ENCODE results near the gene PRDX2. TPM values are rescaled to one million over a fixed set of nuclear protein-coding genes. Genes with fewer than 3 reads are reported as not detected.
A peak's percentile ranks its signal among the peaks of the same experiment; 100 is the strongest.

The PRDX2 gene
- total RNA-seq, 1 donor from 2014 or later: 259 TPM

DNA sequence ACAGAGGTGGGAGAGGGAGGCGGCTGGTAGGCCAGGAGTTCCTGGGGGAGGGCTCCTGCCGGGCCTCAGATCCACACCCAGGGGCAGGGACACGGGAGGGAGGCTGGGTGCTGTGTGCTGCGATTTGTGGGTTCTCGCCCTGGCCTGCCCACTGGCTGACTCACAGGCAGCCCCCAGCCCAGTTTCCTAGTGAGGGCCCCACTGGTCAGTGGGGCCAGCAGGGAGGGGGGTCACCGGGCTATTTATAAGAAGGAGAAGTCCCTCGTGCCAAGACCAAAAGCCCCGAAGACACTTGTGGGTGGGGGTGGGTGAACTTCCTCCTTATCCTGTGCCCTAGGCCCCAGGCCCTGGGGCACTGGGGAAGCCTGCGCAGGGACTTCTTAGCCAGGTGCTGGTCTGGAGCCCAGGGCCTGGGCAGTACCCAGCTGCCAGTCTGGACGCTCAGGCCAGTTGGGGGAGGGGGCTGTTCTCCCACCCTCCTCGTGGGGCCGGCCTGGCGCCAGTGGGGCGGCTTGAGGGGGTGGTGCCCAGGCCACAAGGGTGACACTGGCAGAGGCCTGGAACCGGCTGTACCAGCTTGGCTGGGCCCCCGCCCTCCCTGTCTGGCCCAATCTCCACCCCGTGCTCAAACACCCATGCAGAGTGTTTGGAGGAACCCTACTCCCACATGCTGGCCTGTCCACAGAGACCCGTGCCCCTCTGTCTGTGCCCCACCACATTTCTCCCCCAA is 15.3 kb downstream of the PRDX2 start:
- Histone ChIP-seq H3K9me3 (no peaks in the 10 kb centered on the region), H3K36me3 (no peaks in the 10 kb centered on the region), H3K4me1 (peaks cover 51 to 71% of the 10 kb centered on the region in 2 donors), H3K27me3 (no peaks in the 10 kb centered on the region), H3K4me3 (no peak overlapping the region), H3K27ac (peak overlapping the region; percentile 95 to 96)
- peak; percentile 72 to 89 for DNase-seq (ENCODE audit: low spot score in 2 of 2)
- intact Hi-C loops (cut with DNase I): loop anchor here (10.0 kb wide), 1 partner anchor 1252 kb away; the partner anchor contains the start of gene CNN1
- TF ChIP-seq CTCF (IDR thresholded peaks at IDR 0.05): no peak

- H3K4me1 ChIP-seq: peaks cover 51 to 71% of the 10 kb centered on the region in 2 donors
- TF ChIP-seq CTCF (IDR thresholded peaks at IDR 0.05): no peak
- DNase-seq (ENCODE audit: low spot score in 2 of 2): peak in 1 of 2 donors; percentile 74
These were observed 16.1 kb downstream of the PRDX2 start for GRCh38 chr19:12785431-12786031.

DNA sequence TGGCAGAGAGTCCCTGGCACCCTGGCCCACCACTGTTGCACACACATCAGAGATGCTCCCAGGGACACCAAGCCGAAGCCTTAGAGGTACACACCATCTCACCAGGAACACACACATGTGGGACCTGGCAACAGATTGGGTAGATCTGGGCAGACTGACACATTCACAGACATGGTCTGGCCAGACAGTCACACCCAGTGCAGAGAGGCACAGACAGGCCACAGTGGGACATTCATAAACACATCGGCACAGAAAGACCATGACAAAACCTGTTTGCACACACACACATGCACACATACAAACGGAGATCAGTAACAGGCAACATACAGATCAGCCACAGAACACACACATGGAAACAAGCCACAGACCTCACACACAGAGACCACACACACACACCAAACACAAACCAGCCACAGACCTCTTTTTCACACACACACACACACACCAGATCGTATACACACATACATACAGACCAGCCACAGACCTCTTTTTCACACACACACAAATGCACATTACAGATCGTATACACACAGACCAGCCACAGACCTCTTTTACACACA is 16.6 kb downstream of the PRDX2 start:
- DNase-seq (ENCODE audit: low spot score in 2 of 2): peak in 1 of 2 donors; percentile 77
- intact Hi-C loops (cut with DNase I): loop anchor here (10.0 kb wide), 1 partner anchor 1250 kb away; the partner anchor contains the start of gene CNN1
- Histone ChIP-seq H3K27me3 (no peaks in the 10 kb centered on the region), H3K27ac (peak overlapping the region; percentile 95 to 96), H3K4me1 (peaks cover 51 to 71% of the 10 kb centered on the region in 2 donors), H3K4me3 (peak overlapping the region in 1 of 2 donors; percentile 30), H3K36me3 (no peaks in the 10 kb centered on the region), H3K9me3 (no peaks in the 10 kb centered on the region)
- no peak for TF ChIP-seq CTCF (IDR thresholded peaks at IDR 0.05)

More at GRCh38 chr19:12785431-12786031, 16.1 kb downstream of the PRDX2 start:
- no peaks in the 10 kb centered on the region for H3K36me3 ChIP-seq
- H3K4me3 ChIP-seq: peak overlapping the region in 1 of 2 donors; percentile 30
- no peaks in the 10 kb centered on the region for H3K27me3 ChIP-seq
- intact Hi-C loops (cut with DNase I): loop anchor here (10.0 kb wide), 1 partner anchor 1251 kb away; the partner anchor contains the start of gene CNN1
- H3K9me3 ChIP-seq: no peaks in the 10 kb centered on the region
- H3K27ac ChIP-seq: peak overlapping the region; percentile 95 to 96

- H3K27ac ChIP-seq: peak overlapping the region; percentile 95 to 96
- H3K4me1 ChIP-seq: peaks cover 51 to 74% of the 10 kb centered on the region in 2 donors
- TF ChIP-seq CTCF (IDR thresholded peaks at IDR 0.05): no peak
- no peaks in the 10 kb centered on the region for H3K36me3 ChIP-seq
- intact Hi-C loops (cut with DNase I): loop anchor here (10.0 kb wide), 1 partner anchor 1250 kb away; the partner anchor contains the start of gene CNN1
- no peaks in the 10 kb centered on the region for H3K9me3 ChIP-seq
- no peak for DNase-seq (ENCODE audit: low spot score in 2 of 2)
- H3K27me3 ChIP-seq: no peaks in the 10 kb centered on the region
- H3K4me3 ChIP-seq: peak overlapping the region in 1 of 2 donors; percentile 65
These were observed 17.2 kb downstream of the PRDX2 start for GRCh38 chr19:12784394-12784870.

GRCh38 chr19:12783849-12784393 is 17.7 kb downstream of the PRDX2 start:
- Histone ChIP-seq H3K27ac (peak overlapping the region; percentile 95 to 96), H3K4me1 (peaks cover 51 to 75% of the 10 kb centered on the region in 2 donors), H3K9me3 (no peaks in the 10 kb centered on the region), H3K27me3 (no peaks in the 10 kb centered on the region), H3K4me3 (peak overlapping the region in 1 of 2 donors; percentile 65), H3K36me3 (no peaks in the 10 kb centered on the region)
- intact Hi-C loops (cut with DNase I): loop anchor here (10.0 kb wide), 1 partner anchor 1249 kb away; the partner anchor contains the start of gene CNN1
- peak; percentile 53 to 81 for DNase-seq (ENCODE audit: low spot score in 2 of 2)
- TF ChIP-seq CTCF (IDR thresholded peaks at IDR 0.05): no peak

All from ascending aorta (tissue), 2 donors.